Neural progenitor cell (in vitro differentiated cells): ENCODE measurements around the gene THRAP3.

Source experiments
- CTCF ChIP-seq: fragments of 200-600 bp; sonication (generic); IDR thresholded peaks from 2 replicates; pipeline ENCODE4 v1.5.1; 2017; ENCODE audit warnings: antibody characterized with exemption, mild to moderate bottlenecking
- EZH2 ChIP-seq: fragments of 200-600 bp; sonication (generic); IDR thresholded peaks from 2 replicates; pipeline ENCODE4 v1.6.1; 2017; ENCODE audit warnings: antibody characterized with exemption, mild to moderate bottlenecking, moderate library complexity
- EZH2phosphoT487 ChIP-seq: fragments of 200-600 bp; sonication (generic); IDR thresholded peaks from 2 replicates; pipeline ENCODE4 v1.6.1; 2017; ENCODE audit warnings: antibody characterized with exemption

DNA sequence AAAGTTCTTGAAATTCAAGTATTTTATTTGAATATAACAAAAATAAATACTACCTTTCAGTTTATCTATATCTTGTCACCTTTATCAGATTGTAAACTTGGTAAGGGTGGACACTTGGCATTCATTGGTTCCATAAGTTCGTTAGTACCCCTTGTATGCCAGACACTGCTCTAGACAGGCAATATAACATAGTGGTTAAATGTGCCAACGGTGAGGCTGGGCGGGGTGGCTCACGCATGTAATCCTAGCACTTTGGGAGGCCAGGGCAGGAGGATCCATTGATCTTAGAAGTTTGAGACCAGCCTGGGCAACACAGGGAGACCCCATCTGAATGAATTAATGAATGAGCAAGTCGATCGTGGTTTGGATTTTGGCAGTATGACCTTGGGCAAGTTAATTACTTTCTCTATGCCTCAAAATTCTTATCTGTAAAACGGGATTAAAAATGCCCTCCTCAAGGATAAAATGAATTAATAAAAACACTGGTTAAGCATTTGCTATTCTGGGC lies 55.6 kb downstream of the THRAP3 start:
- TF ChIP-seq EZH2 (no peak), CTCF (no peak), EZH2phosphoT487 (no peak)
